GM13977 (cell line): ENCODE results near the gene SUSD4.

ENCODE experiments used
- DNase-seq: peaks from one replicate; pipeline ENCODE4 v3.0.0; 2012; ENCODE audit warnings: low spot score
- in situ Hi-C: fragments of 300-500 bp; cut with MboI; formaldehyde crosslinking; loops from one replicate; pipeline ENCODE4 v1.12.0; 2022; ENCODE audit warnings: low sequenced_read_pairs, low pct_unique_long_range_greater_than_20kb, mixed read lengths, inconsistent platforms; ENCODE audit not compliant: unreplicated experiment
- TF ChIP-seq, protein P1 (sequence below): IDR thresholded peaks from 2 replicates; pipeline ENCODE4 v1.5.1; 2012; ENCODE audit warnings: mild to moderate bottlenecking, control low read depth; ENCODE audit not compliant: insufficient read depth; ENCODE audit errors: extremely low read depth, missing control alignments

The SUSD4 gene

DNA sequence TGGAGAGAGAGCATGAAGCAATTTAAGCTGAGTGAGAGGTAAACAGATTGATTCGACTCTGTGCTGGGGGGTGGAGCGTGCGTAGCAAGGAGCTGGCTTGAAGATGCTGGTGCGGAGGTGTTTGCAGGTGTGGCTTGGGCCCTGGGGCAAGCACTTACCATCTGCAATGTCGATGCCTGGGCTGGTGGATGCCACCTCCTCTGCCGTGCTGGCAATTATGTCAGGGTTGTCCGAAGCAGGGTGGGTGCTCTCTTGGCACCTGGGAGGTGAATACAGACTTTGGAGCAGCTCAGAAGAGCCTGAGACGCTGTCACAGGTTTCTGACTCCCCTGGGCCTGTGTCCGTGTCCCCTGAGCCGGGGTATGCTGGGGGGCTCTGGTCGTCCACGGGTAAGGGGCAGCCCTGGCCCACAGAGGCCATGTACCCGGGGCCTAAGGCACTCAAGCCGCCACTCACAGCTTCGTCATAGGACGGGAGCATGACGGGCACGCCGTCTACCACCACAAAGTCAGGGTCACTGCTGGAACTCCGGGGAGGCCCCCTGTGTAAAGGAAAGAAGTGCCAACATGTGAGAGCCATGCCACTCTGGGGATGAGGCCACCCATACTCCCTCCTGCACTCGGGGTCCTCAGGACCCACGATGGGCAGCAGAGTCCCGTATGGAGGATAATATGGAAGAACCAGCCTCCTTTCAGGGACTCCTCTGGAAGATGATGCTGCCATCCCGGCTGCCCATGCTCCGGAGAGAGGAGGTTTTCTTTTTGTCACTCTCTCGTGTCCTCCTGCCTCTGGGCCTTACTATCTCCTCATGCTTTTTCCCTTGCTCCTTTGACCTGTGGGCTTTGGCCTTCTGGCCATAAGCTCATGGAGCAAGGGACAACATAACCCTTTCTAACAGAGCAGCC is 140.6 kb downstream of the SUSD4 start:
- DNase-seq, result no peak
- in situ Hi-C loops, result no loop called here

DNA sequence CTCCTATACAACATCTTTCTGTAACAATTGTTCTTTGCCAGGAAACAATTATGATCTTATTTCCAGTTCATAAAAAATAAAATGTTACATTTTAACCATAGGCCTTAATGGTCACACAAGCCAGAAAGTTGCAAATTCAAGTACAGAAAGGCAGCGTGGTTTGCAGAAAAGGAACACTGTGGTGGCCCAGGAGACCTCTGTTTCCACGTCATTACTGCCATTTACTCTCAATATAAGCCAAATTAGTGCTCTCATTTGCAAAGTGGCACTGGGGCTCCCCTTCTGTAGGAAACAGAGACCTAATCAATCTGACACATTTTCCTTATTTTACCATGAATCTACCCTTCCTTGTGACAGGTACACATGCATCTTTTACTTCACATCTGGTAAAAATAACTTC is 141.6 kb downstream of the SUSD4 start:
- TF ChIP-seq, protein P1, sequence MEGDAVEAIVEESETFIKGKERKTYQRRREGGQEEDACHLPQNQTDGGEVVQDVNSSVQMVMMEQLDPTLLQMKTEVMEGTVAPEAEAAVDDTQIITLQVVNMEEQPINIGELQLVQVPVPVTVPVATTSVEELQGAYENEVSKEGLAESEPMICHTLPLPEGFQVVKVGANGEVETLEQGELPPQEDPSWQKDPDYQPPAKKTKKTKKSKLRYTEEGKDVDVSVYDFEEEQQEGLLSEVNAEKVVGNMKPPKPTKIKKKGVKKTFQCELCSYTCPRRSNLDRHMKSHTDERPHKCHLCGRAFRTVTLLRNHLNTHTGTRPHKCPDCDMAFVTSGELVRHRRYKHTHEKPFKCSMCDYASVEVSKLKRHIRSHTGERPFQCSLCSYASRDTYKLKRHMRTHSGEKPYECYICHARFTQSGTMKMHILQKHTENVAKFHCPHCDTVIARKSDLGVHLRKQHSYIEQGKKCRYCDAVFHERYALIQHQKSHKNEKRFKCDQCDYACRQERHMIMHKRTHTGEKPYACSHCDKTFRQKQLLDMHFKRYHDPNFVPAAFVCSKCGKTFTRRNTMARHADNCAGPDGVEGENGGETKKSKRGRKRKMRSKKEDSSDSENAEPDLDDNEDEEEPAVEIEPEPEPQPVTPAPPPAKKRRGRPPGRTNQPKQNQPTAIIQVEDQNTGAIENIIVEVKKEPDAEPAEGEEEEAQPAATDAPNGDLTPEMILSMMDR, result no peak
- in situ Hi-C loops, result no loop called here
- DNase-seq, result no peak

More for the DNA sequence above, 140.6 kb downstream of the SUSD4 start:
- TF ChIP-seq, protein P1, result no peak

DNA sequence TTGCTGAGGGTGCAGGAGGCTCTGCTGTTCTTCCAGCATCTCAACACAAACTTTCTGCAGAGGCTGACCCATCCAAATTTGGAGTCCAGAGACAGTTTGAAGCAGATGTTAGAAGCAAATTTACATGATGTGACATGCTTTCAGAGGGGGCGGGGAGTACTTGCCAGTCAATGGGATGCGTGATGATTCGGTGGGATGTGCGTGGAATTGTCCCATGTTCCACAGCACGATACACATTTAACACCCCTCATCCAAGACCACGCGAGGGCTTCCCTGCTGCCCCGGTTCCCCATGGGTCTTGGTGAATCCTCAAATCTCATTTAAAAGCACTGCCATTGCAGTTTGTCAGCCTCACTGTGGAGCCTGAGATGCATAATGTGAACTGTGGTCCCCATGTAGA is 142.3 kb downstream of the SUSD4 start:
- DNase-seq, result no peak
- TF ChIP-seq, protein P1, result no peak
- in situ Hi-C loops, result no loop called here

DNA sequence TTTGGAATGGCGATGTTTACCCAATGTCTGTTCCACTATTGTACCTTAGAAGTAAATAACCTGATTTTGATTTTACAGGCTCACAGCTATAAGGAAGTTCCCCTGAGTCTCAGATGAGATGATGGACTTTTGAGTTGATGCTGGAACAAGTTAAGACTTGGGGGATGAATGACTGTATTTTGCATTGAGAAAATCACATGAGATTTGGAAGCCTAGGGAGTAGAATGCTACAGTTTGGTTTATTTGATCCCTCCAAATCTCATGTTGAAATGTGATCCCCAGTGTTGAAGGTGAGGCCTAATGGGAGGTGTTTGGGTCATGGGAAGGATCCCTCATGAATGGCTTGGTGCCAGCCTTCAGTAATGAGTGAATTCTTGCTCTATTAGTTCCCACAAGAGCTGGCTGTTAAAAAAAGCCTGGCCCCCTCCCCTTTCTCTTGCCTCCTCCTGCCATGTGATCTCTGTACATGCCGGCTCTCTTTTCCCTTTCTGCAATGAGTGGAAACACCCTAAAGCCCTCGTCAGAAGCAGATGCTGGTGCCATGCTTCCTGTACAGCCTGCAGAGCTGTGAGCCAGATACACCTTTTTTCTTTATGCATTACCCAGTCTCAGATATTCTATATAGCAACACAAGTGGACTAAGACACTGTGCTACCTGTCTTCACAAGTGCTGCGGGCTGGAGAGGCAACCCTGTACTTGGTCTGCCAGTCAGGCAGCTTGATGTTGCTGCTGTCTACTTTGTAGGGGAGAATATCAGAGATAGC is 143.9 kb downstream of the SUSD4 start:
- TF ChIP-seq, protein P1, result no peak
- DNase-seq, result no peak
- in situ Hi-C loops, result no loop called here

DNA sequence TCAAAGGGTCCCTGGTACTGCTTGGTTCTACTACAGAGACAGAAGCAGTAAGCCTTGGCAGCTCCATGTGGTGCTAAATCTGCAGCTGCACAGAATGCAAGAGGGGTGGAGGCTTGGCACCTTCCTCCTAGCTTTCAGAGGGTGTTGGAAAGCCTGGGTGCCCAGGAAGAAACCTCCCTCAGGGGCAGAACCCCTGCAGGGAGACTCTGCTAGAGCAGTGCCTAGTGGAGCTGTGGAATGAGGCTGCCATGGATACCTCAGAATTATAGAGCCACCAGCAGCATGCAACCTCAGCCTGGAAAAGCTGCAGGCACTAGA is 144.7 kb downstream of the SUSD4 start:
- DNase-seq, result no peak
- TF ChIP-seq, protein P1, result no peak
- in situ Hi-C loops, result no loop called here

DNA sequence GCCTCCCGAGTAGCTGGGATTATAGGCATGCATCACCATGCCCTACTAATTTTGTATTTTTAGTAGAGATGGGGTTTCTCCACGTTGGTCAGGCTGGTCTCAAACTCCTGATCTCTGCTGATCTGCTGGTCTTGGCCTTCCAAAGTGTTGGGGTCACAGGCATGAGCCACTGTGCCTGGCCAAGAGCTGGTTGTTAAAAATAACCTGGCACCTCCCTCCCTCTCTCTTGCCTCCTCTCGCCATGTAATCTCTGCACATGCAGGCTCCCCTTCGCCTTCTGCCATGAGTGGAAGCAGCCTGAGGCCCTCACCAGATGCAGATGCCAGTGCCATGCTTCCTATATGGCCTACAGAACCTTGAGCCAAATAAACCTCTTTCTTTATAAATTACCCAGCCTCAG is 146.2 kb downstream of the SUSD4 start:
- in situ Hi-C loops, result no loop called here
- DNase-seq, result no peak
- TF ChIP-seq, protein P1, result no peak
